Cardiac fibroblast (primary cell): ENCODE data around the gene TOX2.
A peak's percentile ranks its signal among the peaks of the same experiment; 100 is the strongest.

Source experiments
- DNase-seq, 2 donors: peaks; one replicate each; pipeline versions ENCODE4 v3.0.0 to v3.0.0-alpha.2; 2010; ENCODE audit warnings: low read depth in 2 of 2
- H3K4me3 ChIP-seq, 2 donors: replicated peaks in 1 of 2; 1 replicate in 1 of 2; 2 replicates in 1 of 2; pipeline ENCODE4 v1.5.1; 2011; ENCODE audit warnings: low read depth in 2 of 2, low read length in 2 of 2, mild to moderate bottlenecking in 2 of 2, moderate library complexity in 1 of 2
- CTCF ChIP-seq: IDR thresholded peaks from one replicate; pipeline ENCODE4 v1.5.1; 2011; ENCODE audit warnings: low read depth, mild to moderate bottlenecking, low read length, inconsistent platforms

The TOX2 gene

GRCh38 chr20:43984587-43984986 lies 69.9 kb downstream of the TOX2 start:
- no peak for TF ChIP-seq CTCF
- H3K4me3 ChIP-seq, result no peak overlapping the region
- peak in 1 of 2 donors; percentile 22 for DNase-seq

GRCh38 chr20:43985121-43985520 lies 70.5 kb downstream of the TOX2 start:
- no peak overlapping the region for H3K4me3 ChIP-seq
- TF ChIP-seq CTCF, result no peak
- DNase-seq, result no peak

- no peak for TF ChIP-seq CTCF
- no peak for DNase-seq
- no peak overlapping the region for H3K4me3 ChIP-seq
These were observed 71.1 kb downstream of the TOX2 start for GRCh38 chr20:43985608-43986316.

- TF ChIP-seq CTCF, result no peak
These were observed 72.4 kb downstream of the TOX2 start for GRCh38 chr20:43987018-43987417.

GRCh38 chr20:43987531-43987930 lies 72.9 kb downstream of the TOX2 start:
- TF ChIP-seq CTCF, result no peak
- H3K4me3 ChIP-seq, result no peak overlapping the region
- DNase-seq, result no peak

More at GRCh38 chr20:43987018-43987417, 72.4 kb downstream of the TOX2 start:
- no peak for DNase-seq
- H3K4me3 ChIP-seq, result no peak overlapping the region

- TF ChIP-seq CTCF, result no peak
- no peak for DNase-seq
- H3K4me3 ChIP-seq, result no peak overlapping the region
These were observed 73.8 kb downstream of the TOX2 start for GRCh38 chr20:43988451-43988850.

GRCh38 chr20:43988867-43989266 lies 74.2 kb downstream of the TOX2 start:
- TF ChIP-seq CTCF, result no peak
- DNase-seq, result peak in 1 of 2 donors; percentile 52
- H3K4me3 ChIP-seq, result no peak overlapping the region
